Measurements from ENCODE around the gene SLC2A5.

Gene SLC2A5

GRCh38 chr1:9025449-9025848, 44.0 kb downstream of the SLC2A5 start:
- TF ChIP-seq TEAD4 (IDR thresholded peaks at IDR 0.05) (no peak), NFIC (IDR thresholded peaks at IDR 0.05) (no peak), REST (IDR thresholded peaks at IDR 0.05; ENCODE audit: low read depth) (no peak), EP300 (IDR thresholded peaks at IDR 0.05; ENCODE audit: borderline replicate concordance) (no peak), TCF12 (IDR thresholded peaks at IDR 0.05; ENCODE audit: low read depth) (no peak), CREB1 (IDR thresholded peaks at IDR 0.05; ENCODE audit: low read depth) (no peak), RAD21 (IDR thresholded peaks at IDR 0.05; ENCODE audit: low read depth) (no peak), EGR1 (IDR thresholded peaks at IDR 0.05) (no peak), YY1 (IDR thresholded peaks at IDR 0.05; ENCODE audit: low read depth) (no peak), ZBTB7A (IDR thresholded peaks at IDR 0.05; ENCODE audit: low read depth) (no peak), CEBPB (IDR thresholded peaks at IDR 0.05) (no peak), FOXM1 (IDR thresholded peaks at IDR 0.05; ENCODE audit: borderline replicate concordance, low read depth) (no peak), TAF1 (IDR thresholded peaks at IDR 0.05; ENCODE audit: low read depth) (no peak)
- TF ChIP-seq, protein P1, sequence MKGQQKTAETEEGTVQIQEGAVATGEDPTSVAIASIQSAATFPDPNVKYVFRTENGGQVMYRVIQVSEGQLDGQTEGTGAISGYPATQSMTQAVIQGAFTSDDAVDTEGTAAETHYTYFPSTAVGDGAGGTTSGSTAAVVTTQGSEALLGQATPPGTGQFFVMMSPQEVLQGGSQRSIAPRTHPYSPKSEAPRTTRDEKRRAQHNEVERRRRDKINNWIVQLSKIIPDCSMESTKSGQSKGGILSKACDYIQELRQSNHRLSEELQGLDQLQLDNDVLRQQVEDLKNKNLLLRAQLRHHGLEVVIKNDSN (IDR thresholded peaks at IDR 0.05) = no peak
- TF ChIP-seq, protein P2, sequence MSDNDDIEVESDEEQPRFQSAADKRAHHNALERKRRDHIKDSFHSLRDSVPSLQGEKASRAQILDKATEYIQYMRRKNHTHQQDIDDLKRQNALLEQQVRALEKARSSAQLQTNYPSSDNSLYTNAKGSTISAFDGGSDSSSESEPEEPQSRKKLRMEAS (IDR thresholded peaks at IDR 0.05) = no peak

- no peak for TF ChIP-seq EP300 (IDR thresholded peaks at IDR 0.05; ENCODE audit: borderline replicate concordance)
Observed at GRCh38 chr1:9024837-9025236, 44.6 kb downstream of the SLC2A5 start.

- TF ChIP-seq NFIC (IDR thresholded peaks at IDR 0.05) (no peak), EP300 (IDR thresholded peaks at IDR 0.05; ENCODE audit: borderline replicate concordance) (no peak), YY1 (IDR thresholded peaks at IDR 0.05; ENCODE audit: low read depth) (no peak), TCF12 (IDR thresholded peaks at IDR 0.05; ENCODE audit: low read depth) (no peak), TEAD4 (IDR thresholded peaks at IDR 0.05) (no peak), RAD21 (IDR thresholded peaks at IDR 0.05; ENCODE audit: low read depth) (no peak), CREB1 (IDR thresholded peaks at IDR 0.05; ENCODE audit: low read depth) (no peak), TAF1 (IDR thresholded peaks at IDR 0.05; ENCODE audit: low read depth) (no peak), CEBPB (IDR thresholded peaks at IDR 0.05) (no peak), FOXM1 (IDR thresholded peaks at IDR 0.05; ENCODE audit: borderline replicate concordance, low read depth) (no peak), ZBTB7A (IDR thresholded peaks at IDR 0.05; ENCODE audit: low read depth) (no peak), EGR1 (IDR thresholded peaks at IDR 0.05) (no peak), REST (IDR thresholded peaks at IDR 0.05; ENCODE audit: low read depth) (no peak)
- TF ChIP-seq, protein P1 (IDR thresholded peaks at IDR 0.05) = no peak
- TF ChIP-seq, protein P2 (IDR thresholded peaks at IDR 0.05) = no peak
Observed at GRCh38 chr1:9022773-9023172, 46.7 kb downstream of the SLC2A5 start.

- TF ChIP-seq EGR1 (IDR thresholded peaks at IDR 0.05) (no peak), EP300 (IDR thresholded peaks at IDR 0.05; ENCODE audit: borderline replicate concordance) (no peak), FOXM1 (IDR thresholded peaks at IDR 0.05; ENCODE audit: borderline replicate concordance, low read depth) (no peak), YY1 (IDR thresholded peaks at IDR 0.05; ENCODE audit: low read depth) (no peak), REST (IDR thresholded peaks at IDR 0.05; ENCODE audit: low read depth) (no peak), CEBPB (IDR thresholded peaks at IDR 0.05) (no peak), TAF1 (IDR thresholded peaks at IDR 0.05; ENCODE audit: low read depth) (no peak), NFIC (IDR thresholded peaks at IDR 0.05) (no peak), ZBTB7A (IDR thresholded peaks at IDR 0.05; ENCODE audit: low read depth) (no peak), TCF12 (IDR thresholded peaks at IDR 0.05; ENCODE audit: low read depth) (no peak), CREB1 (IDR thresholded peaks at IDR 0.05; ENCODE audit: low read depth) (no peak), TEAD4 (IDR thresholded peaks at IDR 0.05) (no peak), RAD21 (IDR thresholded peaks at IDR 0.05; ENCODE audit: low read depth) (no peak)
- TF ChIP-seq, protein P1 (IDR thresholded peaks at IDR 0.05) = no peak
- TF ChIP-seq, protein P2 (IDR thresholded peaks at IDR 0.05) = no peak
Observed at GRCh38 chr1:9020305-9020704, 49.1 kb downstream of the SLC2A5 start.

Data from Ishikawa (cell line).